SU-DHL-6 (cell line): ENCODE data around the gene ARHGEF11.

ENCODE experiments used
- H2AFZ ChIP-seq: fragments of 200-600 bp; sonication (generic); 2 replicates; pipeline ENCODE4 v1.6.1; 2014; ENCODE audit warnings: low read depth, mild to moderate bottlenecking, moderate library complexity, mixed read lengths, antibody characterized with exemption, low read length; ENCODE audit not compliant: severe bottlenecking
- H3F3A ChIP-seq: fragments of 200-600 bp; shearing (Covaris generic); 2 replicates; pipeline ENCODE4 v1.6.0; 2016; ENCODE audit warnings: antibody characterized with exemption, mild to moderate bottlenecking; ENCODE audit not compliant: insufficient read depth
- H3K27ac ChIP-seq: fragments of 200-600 bp; sonication (generic); 2 replicates; pipeline ENCODE4 v1.5.1; 2016; ENCODE audit warnings: low read depth, mild to moderate bottlenecking, low read length, moderate library complexity, mixed read lengths
- H3K27me3 ChIP-seq: fragments of 200-600 bp; sonication (generic), shearing (Covaris generic); 2 replicates; pipeline ENCODE4 v1.6.0; 2014; ENCODE audit warnings: mild to moderate bottlenecking, low read length
- H3K36me3 ChIP-seq: fragments of 200-600 bp; sonication (generic); 2 replicates; pipeline ENCODE4 v1.6.1; 2014; ENCODE audit warnings: mild to moderate bottlenecking, low read length, mixed read lengths
- H3K4me2 ChIP-seq: fragments of 300-600, 200-600 bp; shearing (Covaris generic), sonication (generic); 2 replicates; pipeline ENCODE4 v1.6.0; 2014; ENCODE audit warnings: low read length, low read depth, mild to moderate bottlenecking; ENCODE audit not compliant: poor library complexity, severe bottlenecking
- H3K4me3 ChIP-seq: fragments of 200-600 bp; sonication (generic); 2 replicates; pipeline ENCODE4 v1.5.1; 2014; ENCODE audit warnings: antibody characterized with exemption, low read length, mild to moderate bottlenecking, mixed read lengths; ENCODE audit not compliant: insufficient read depth, poor library complexity, severe bottlenecking
- H3K79me2 ChIP-seq: fragments of 200-600 bp; sonication (generic); 2 replicates; pipeline ENCODE4 v1.6.1; 2014; ENCODE audit warnings: mild to moderate bottlenecking, low read length, moderate library complexity; ENCODE audit not compliant: insufficient read depth
- H3K9ac ChIP-seq: fragments of 200-600 bp; sonication (generic); 2 replicates; pipeline ENCODE4 v1.7.0; 2014; ENCODE audit warnings: mild to moderate bottlenecking, low read length
- H3K9me2 ChIP-seq: fragments of 200-600 bp; sonication (generic); replicated peaks from 2 replicates; pipeline ENCODE4 v1.6.1; 2014; ENCODE audit warnings: low read length; ENCODE audit not compliant: insufficient read depth
- H3K9me3 ChIP-seq: fragments of 200-600 bp; sonication (generic); 2 replicates; pipeline ENCODE4 v1.6.1; 2014; ENCODE audit warnings: low read length, mixed read lengths; ENCODE audit not compliant: insufficient read depth
- H4K20me1 ChIP-seq: fragments of 200-600 bp; sonication (generic); 2 replicates; pipeline ENCODE4 v1.6.1; 2014; ENCODE audit warnings: low read depth, mild to moderate bottlenecking, antibody characterized with exemption, low read length, moderate library complexity, mixed read lengths
- CTCF ChIP-seq: fragments of 200-600 bp; sonication (generic); IDR thresholded peaks from one replicate; pipeline ENCODE4 v1.5.1; 2017; ENCODE audit warnings: antibody characterized with exemption, mild to moderate bottlenecking, low read length, moderate library complexity; ENCODE audit not compliant: insufficient read depth, poor library complexity, severe bottlenecking
- EZH2phosphoT487 ChIP-seq: fragments of 200-600 bp; sonication (generic), shearing (Covaris generic); conservative IDR thresholded peaks from 2 replicates; pipeline ENCODE4 v1.6.1; 2018; ENCODE audit warnings: mild to moderate bottlenecking, antibody characterized with exemption, low read length, moderate library complexity, mixed read lengths

ARHGEF11 gene

GRCh38 chr1:156959925-156960324 is 85.6 kb downstream of the ARHGEF11 start:
- Histone ChIP-seq H3K27me3 (no peaks in the 10 kb centered on the region), H3K36me3 (no peaks in the 10 kb centered on the region), H3K9me2 (no peaks in the 10 kb centered on the region), H3F3A (no peaks in the 10 kb centered on the region), H3K27ac (no peak overlapping the region), H3K4me3 (no peak overlapping the region), H4K20me1 (no peaks in the 10 kb centered on the region), H3K9ac (no peak overlapping the region), H3K9me3 (no peaks in the 10 kb centered on the region), H3K4me2 (no peak overlapping the region), H2AFZ (no peak overlapping the region), H3K79me2 (no peaks in the 10 kb centered on the region)
- no peak for TF ChIP-seq CTCF
- no peak for TF ChIP-seq EZH2phosphoT487

GRCh38 chr1:156959414-156959813 is 86.1 kb downstream of the ARHGEF11 start:
- Histone ChIP-seq H3K4me2 (no peak overlapping the region), H3F3A (no peaks in the 10 kb centered on the region), H2AFZ (no peak overlapping the region), H3K27me3 (no peaks in the 10 kb centered on the region), H3K79me2 (no peaks in the 10 kb centered on the region), H3K9me2 (no peaks in the 10 kb centered on the region), H3K27ac (no peak overlapping the region), H3K9me3 (no peaks in the 10 kb centered on the region), H3K4me3 (no peak overlapping the region), H4K20me1 (no peaks in the 10 kb centered on the region), H3K36me3 (no peaks in the 10 kb centered on the region), H3K9ac (no peak overlapping the region)
- TF ChIP-seq CTCF: no peak
- no peak for TF ChIP-seq EZH2phosphoT487

GRCh38 chr1:156958247-156958714 is 87.3 kb downstream of the ARHGEF11 start:
- no peaks in the 10 kb centered on the region for H4K20me1 ChIP-seq
- no peak overlapping the region for H2AFZ ChIP-seq
- no peaks in the 10 kb centered on the region for H3K79me2 ChIP-seq
- TF ChIP-seq CTCF (no peak), EZH2phosphoT487 (no peak)
- no peaks in the 10 kb centered on the region for H3K9me2 ChIP-seq
- H3K4me2 ChIP-seq: no peak overlapping the region
- H3K4me3 ChIP-seq: no peak overlapping the region
- H3K27ac ChIP-seq: no peak overlapping the region
- H3K27me3 ChIP-seq: no peaks in the 10 kb centered on the region
- H3K9ac ChIP-seq: no peak overlapping the region
- no peaks in the 10 kb centered on the region for H3K36me3 ChIP-seq
- no peaks in the 10 kb centered on the region for H3K9me3 ChIP-seq
- no peaks in the 10 kb centered on the region for H3F3A ChIP-seq

GRCh38 chr1:156957634-156958033 is 87.9 kb downstream of the ARHGEF11 start:
- no peaks in the 10 kb centered on the region for H3F3A ChIP-seq
- no peak overlapping the region for H3K4me3 ChIP-seq
- H4K20me1 ChIP-seq: no peaks in the 10 kb centered on the region
- H3K36me3 ChIP-seq: no peaks in the 10 kb centered on the region
- H3K79me2 ChIP-seq: no peaks in the 10 kb centered on the region
- no peaks in the 10 kb centered on the region for H3K9me3 ChIP-seq
- H3K27ac ChIP-seq: no peak overlapping the region
- H3K9ac ChIP-seq: no peak overlapping the region
- no peak overlapping the region for H3K4me2 ChIP-seq
- no peaks in the 10 kb centered on the region for H3K9me2 ChIP-seq
- H2AFZ ChIP-seq: no peak overlapping the region
- H3K27me3 ChIP-seq: no peaks in the 10 kb centered on the region
- no peak for TF ChIP-seq CTCF
